ENCODE results near the gene MYO10.
"Not testable (repeated sequence)": the region's sequence is repeated elsewhere in the genome, so short reads cannot be mapped to it uniquely, and the experiment has no call there.

The MYO10 gene

GRCh38 chr5:16858151-16858550, 77.9 kb downstream of the MYO10 start:
- DNase-seq = no peak

GRCh38 chr5:16857635-16858034, 78.5 kb downstream of the MYO10 start:
- DNase-seq = no peak

GRCh38 chr5:16856531-16856930, 79.6 kb downstream of the MYO10 start:
- no peak for DNase-seq

- DNase-seq = no peak
Measured at GRCh38 chr5:16855898-16856297, 80.2 kb downstream of the MYO10 start.

- no peak for DNase-seq
Measured at GRCh38 chr5:16855485-16855884, 80.6 kb downstream of the MYO10 start.

- DNase-seq = no peak
Measured at GRCh38 chr5:16854351-16854750, 81.7 kb downstream of the MYO10 start.

- DNase-seq = no peak
Measured at GRCh38 chr5:16853518-16853917, 82.6 kb downstream of the MYO10 start.

GRCh38 chr5:16852251-16853005, 83.7 kb downstream of the MYO10 start:
- no peak for DNase-seq

- DNase-seq = no peak
Measured at GRCh38 chr5:16849775-16850174, 86.3 kb downstream of the MYO10 start.

GRCh38 chr5:16849181-16849580, 86.9 kb downstream of the MYO10 start:
- no peak for DNase-seq

- no peak for DNase-seq
Measured at GRCh38 chr5:16844952-16845351, 91.1 kb downstream of the MYO10 start.

- DNase-seq = no peak
Measured at GRCh38 chr5:16842896-16843295, 93.2 kb downstream of the MYO10 start.

- DNase-seq = no peak
Measured at GRCh38 chr5:16841416-16841815, 94.7 kb downstream of the MYO10 start.

- DNase-seq = no peak
Measured at GRCh38 chr5:16837305-16837704, 98.8 kb downstream of the MYO10 start.

- DNase-seq = no peak
Measured at GRCh38 chr5:16834029-16834428, 102.1 kb downstream of the MYO10 start.

- not testable (repeated sequence) for DNase-seq
Measured at GRCh38 chr5:16831326-16831725, 104.8 kb downstream of the MYO10 start.

GRCh38 chr5:16827755-16828154, 108.3 kb downstream of the MYO10 start:
- no peak for DNase-seq

GRCh38 chr5:16826379-16827125, 109.5 kb downstream of the MYO10 start:
- no peak for DNase-seq

GRCh38 chr5:16819522-16820167, 116.4 kb downstream of the MYO10 start:
- DNase-seq = no peak

- no peak for DNase-seq
Measured at GRCh38 chr5:16815432-16815831, 120.7 kb downstream of the MYO10 start.

- DNase-seq = no peak
Measured at GRCh38 chr5:16812911-16813310, 123.2 kb downstream of the MYO10 start.

GRCh38 chr5:16812448-16812847, 123.6 kb downstream of the MYO10 start:
- DNase-seq = no peak

- no peak for DNase-seq
Measured at GRCh38 chr5:16810208-16810854, 125.8 kb downstream of the MYO10 start.

Measured in CD4-positive, alpha-beta T cell treated with Interleukin-4 for 4 hours (primary cell).